ENCODE measurements around the gene SND1. TPM values are rescaled to one million over a fixed set of nuclear protein-coding genes. Genes with fewer than 3 reads are reported as not detected.

The SND1 gene
- total RNA-seq, 1 experiment from 2014 or later: 218 TPM

DNA sequence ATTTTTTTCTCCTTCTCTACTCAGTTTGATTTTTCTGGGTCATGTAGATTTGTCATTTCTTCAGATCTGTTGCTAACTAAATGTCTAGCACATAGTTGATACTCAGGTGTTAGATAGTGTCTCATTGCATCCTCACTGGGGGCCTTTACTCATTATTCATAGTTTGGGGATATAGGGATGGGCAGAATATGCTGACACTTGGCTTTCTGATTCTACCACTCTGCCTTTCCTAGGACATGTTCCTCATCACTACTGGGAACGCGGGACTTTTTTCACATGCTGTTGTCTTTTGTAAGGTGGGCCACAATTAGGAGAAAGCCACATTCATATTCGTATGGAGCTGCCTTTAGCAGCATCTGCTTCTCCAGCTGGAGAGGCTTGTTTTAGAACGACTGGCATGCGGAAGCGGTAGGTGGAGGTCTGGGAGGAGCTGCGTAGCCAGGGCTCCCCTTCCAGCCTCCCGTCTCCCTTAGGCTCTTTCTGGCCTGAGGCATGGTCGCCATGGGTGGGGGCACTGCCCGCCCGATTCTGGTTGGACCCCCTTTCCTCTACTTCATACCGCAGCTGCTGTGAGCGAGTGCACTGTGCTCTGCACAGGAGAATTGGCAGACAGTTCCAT, 78.8 kb downstream of the SND1 start:
- H3K4ac ChIP-seq (ENCODE audit: low read depth, low read length): no peak overlapping the region

More for the DNA sequence above, 78.8 kb downstream of the SND1 start:
- H3K79me2 ChIP-seq (ENCODE audit: insufficient read depth, low read length): no peaks in the 10 kb centered on the region; the same call in 1 of the 2 replicates
- H3K9me3 Mint-ChIP-seq: no peaks in the 10 kb centered on the region
- no peaks in the 10 kb centered on the region for H4K20me1 ChIP-seq (ENCODE audit: control insufficient read depth, insufficient read depth, insufficient read length)
- TF ChIP-seq, protein P1, sequence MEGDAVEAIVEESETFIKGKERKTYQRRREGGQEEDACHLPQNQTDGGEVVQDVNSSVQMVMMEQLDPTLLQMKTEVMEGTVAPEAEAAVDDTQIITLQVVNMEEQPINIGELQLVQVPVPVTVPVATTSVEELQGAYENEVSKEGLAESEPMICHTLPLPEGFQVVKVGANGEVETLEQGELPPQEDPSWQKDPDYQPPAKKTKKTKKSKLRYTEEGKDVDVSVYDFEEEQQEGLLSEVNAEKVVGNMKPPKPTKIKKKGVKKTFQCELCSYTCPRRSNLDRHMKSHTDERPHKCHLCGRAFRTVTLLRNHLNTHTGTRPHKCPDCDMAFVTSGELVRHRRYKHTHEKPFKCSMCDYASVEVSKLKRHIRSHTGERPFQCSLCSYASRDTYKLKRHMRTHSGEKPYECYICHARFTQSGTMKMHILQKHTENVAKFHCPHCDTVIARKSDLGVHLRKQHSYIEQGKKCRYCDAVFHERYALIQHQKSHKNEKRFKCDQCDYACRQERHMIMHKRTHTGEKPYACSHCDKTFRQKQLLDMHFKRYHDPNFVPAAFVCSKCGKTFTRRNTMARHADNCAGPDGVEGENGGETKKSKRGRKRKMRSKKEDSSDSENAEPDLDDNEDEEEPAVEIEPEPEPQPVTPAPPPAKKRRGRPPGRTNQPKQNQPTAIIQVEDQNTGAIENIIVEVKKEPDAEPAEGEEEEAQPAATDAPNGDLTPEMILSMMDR (conservative IDR thresholded peaks at IDR 0.05): no peak
- peaks cover 16 to 47% (median 47%) of the 10 kb centered on the region in 3 experiments; a peak in 6 of 7 replicates for H3K36me3 Mint-ChIP-seq (ENCODE audit: insufficient read depth in 1 of 3, low read depth in 3 of 3)
- H3K4me1 ChIP-seq (ENCODE audit: insufficient read depth, low read length): peaks cover 5% of the 10 kb centered on the region; the same call in 1 of the 2 replicates
- no peak overlapping the region for H3K27ac ChIP-seq (ENCODE audit: insufficient read length, low read depth, low read length)
- no peak overlapping the region for H3K23ac ChIP-seq (ENCODE audit: insufficient read length, low read depth, low read length)
- no peak overlapping the region for H3K56ac ChIP-seq (ENCODE audit: insufficient read length, low read depth, low read length)
- no peaks in the 10 kb centered on the region for H3K27me3 ChIP-seq (ENCODE audit: insufficient read depth, low read length)
- no peak overlapping the region for H2BK15ac ChIP-seq (ENCODE audit: low read depth, low read length)
- H2AK5ac ChIP-seq (ENCODE audit: insufficient read length, low read length): no peak overlapping the region
- peak overlapping the region in 1 of 3 experiments; percentile 28; a peak in 2 of 7 replicates for H3K27ac Mint-ChIP-seq
- no peak overlapping the region for H4K8ac ChIP-seq (replicated peaks; ENCODE audit: insufficient read length, low read depth, low read length)
- no peak overlapping the region for H3K4me2 ChIP-seq (ENCODE audit: insufficient read depth, insufficient read length, low read length)
- no peak overlapping the region for H3T11ph ChIP-seq (ENCODE audit: low read length)
- peak; percentile 43 for DNase-seq
- H2BK20ac ChIP-seq (ENCODE audit: low read depth, low read length, poor library complexity, severe bottlenecking): no peak overlapping the region
- H2BK5ac ChIP-seq (ENCODE audit: insufficient read length, low read length): no peak overlapping the region
- H3K4me3 Mint-ChIP-seq: no peak overlapping the region
- no CpG with 5 or more reads among the region's 13 CpGs for WGBS (ENCODE audit: extremely low coverage, insufficient read length, low lambda C conversion rate)
- no peak overlapping the region for H4K91ac ChIP-seq (ENCODE audit: insufficient read length, low read depth, low read length)
- peak overlapping the region; percentile 59 for H3K18ac ChIP-seq (ENCODE audit: insufficient read length, low read depth, low read length)
- no peak overlapping the region for H3K9ac ChIP-seq (ENCODE audit: extremely low read depth, insufficient read length, low read length)
- H3K14ac ChIP-seq (ENCODE audit: insufficient read depth, low read length): no peak overlapping the region
- peaks cover 12% of the 10 kb centered on the region for H3K79me1 ChIP-seq (ENCODE audit: insufficient read depth, low read depth, low read length, poor library complexity, severe bottlenecking)
- H3K27me3 Mint-ChIP-seq (ENCODE audit: low read depth): peaks cover 3% of the 10 kb centered on the region
- H3K23me2 ChIP-seq (ENCODE audit: insufficient read length, low read depth, low read length, poor library complexity, severe bottlenecking): no peaks in the 10 kb centered on the region
- H3K4me1 Mint-ChIP-seq: peaks cover 41 to 55% of the 10 kb centered on the region in 2 experiments
- no peak overlapping the region for H2AFZ ChIP-seq (ENCODE audit: low read length)
- H3K9me3 ChIP-seq (ENCODE audit: control insufficient read depth, low read depth, low read length): no peaks in the 10 kb centered on the region
- no peak overlapping the region for H4K5ac ChIP-seq (ENCODE audit: insufficient read length, low read depth, low read length)
- H2BK120ac ChIP-seq (ENCODE audit: low read depth, low read length, poor library complexity, severe bottlenecking): no peak overlapping the region
- no peak overlapping the region for H2BK12ac ChIP-seq (ENCODE audit: insufficient read length, low read depth, low read length)

Measured in H9 (cell line).